ENCODE measurements around the gene TBC1D17.

The TBC1D17 gene

GRCh38 chr19:49862391-49863253 is 14.9 kb upstream of the TBC1D17 start:
- DNase-seq, result no peak

- DNase-seq, result no peak
These were observed 14.1 kb upstream of the TBC1D17 start for GRCh38 chr19:49863254-49863934.

- DNase-seq, result no peak
These were observed 13.6 kb upstream of the TBC1D17 start for GRCh38 chr19:49863935-49864320.

- DNase-seq, result no peak
These were observed 12.6 kb upstream of the TBC1D17 start for GRCh38 chr19:49864890-49865289.

- peak; percentile 89 for DNase-seq
These were observed 10.3 kb upstream of the TBC1D17 start, which contains the start of gene PNKP for GRCh38 chr19:49866933-49867782. TSS of gene PNKP (minus strand) at chr19:49867576. CDS start at chr19:49867204, 372 bp downstream.

- no peak for DNase-seq
These were observed 8.5 kb upstream of the TBC1D17 start for GRCh38 chr19:49869009-49869483.

- peak; percentile 98 for DNase-seq
These were observed 7.8 kb upstream of the TBC1D17 start for GRCh38 chr19:49869484-49870308.

GRCh38 chr19:49870309-49870901 is 7.1 kb upstream of the TBC1D17 start:
- DNase-seq, result no peak

GRCh38 chr19:49871349-49871985 is 6.0 kb upstream of the TBC1D17 start:
- DNase-seq, result no peak

GRCh38 chr19:49872245-49873128 is 5.0 kb upstream of the TBC1D17 start:
- DNase-seq, result no peak

- no peak for DNase-seq
These were observed 4.4 kb upstream of the TBC1D17 start for GRCh38 chr19:49873129-49873521.

- no peak for DNase-seq
These were observed 3.7 kb upstream of the TBC1D17 start for GRCh38 chr19:49873834-49874233.

GRCh38 chr19:49874503-49875157 is 2.9 kb upstream of the TBC1D17 start:
- DNase-seq, result no peak

GRCh38 chr19:49875177-49875576 is 2.3 kb upstream of the TBC1D17 start:
- no peak for DNase-seq

- DNase-seq, result peak; percentile 66
These were observed 1.6 kb upstream of the TBC1D17 start for GRCh38 chr19:49875857-49876421.

- DNase-seq, result peak; percentile 99
These were observed 981 bp upstream of the TBC1D17 start for GRCh38 chr19:49876422-49877019.

GRCh38 chr19:49877879-49878743 is 609 bp downstream of the TBC1D17 start:
- peak; percentile 99 for DNase-seq

GRCh38 chr19:49878744-49879070 is 1.2 kb downstream of the TBC1D17 start:
- no peak for DNase-seq

Data from CD4-positive, alpha-beta T cell treated with Interleukin-12 subunit alpha and Interleukin-12 subunit beta, for 1 hour (primary cell).